Measurements from ENCODE around the gene PEX10.
"Not testable (repeated sequence)": the region's sequence is repeated elsewhere in the genome, so short reads cannot be mapped to it uniquely, and the experiment has no call there.

Gene PEX10

GRCh38 chr1:2412395-2412772 lies at the start of gene PEX10:
Gene PEX10 (minus strand): TSS chr1:2412564. CDS start chr1:2412502, 62 bp downstream.
- peak; percentile 88 for DNase-seq

- no peak for DNase-seq
Measured at GRCh38 chr1:2460996-2461751, 48.8 kb upstream of the PEX10 start.

DNA sequence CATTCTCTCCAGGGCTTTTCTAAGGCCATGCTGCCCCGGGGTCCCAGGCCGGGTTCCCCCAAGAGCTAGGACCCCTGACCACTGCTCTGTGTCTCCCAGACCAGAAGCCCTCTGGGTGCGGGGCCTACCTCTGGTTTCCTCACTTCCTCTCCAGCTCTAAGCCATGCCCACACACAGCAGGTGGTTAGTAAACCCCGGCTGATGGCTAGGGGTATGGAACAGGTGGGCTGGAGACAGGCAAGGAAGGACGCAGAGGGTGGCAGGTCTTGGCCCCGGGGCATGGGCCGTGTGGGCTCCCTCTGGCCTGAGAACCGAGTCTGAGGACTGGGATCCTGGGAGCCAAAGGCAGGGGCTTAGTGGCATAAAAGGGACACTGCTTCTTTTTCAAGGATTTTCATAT lies 47.8 kb upstream of the PEX10 start:
- DNase-seq: no peak

GRCh38 chr1:2459757-2460156 lies 47.4 kb upstream of the PEX10 start:
- no peak for DNase-seq

DNA sequence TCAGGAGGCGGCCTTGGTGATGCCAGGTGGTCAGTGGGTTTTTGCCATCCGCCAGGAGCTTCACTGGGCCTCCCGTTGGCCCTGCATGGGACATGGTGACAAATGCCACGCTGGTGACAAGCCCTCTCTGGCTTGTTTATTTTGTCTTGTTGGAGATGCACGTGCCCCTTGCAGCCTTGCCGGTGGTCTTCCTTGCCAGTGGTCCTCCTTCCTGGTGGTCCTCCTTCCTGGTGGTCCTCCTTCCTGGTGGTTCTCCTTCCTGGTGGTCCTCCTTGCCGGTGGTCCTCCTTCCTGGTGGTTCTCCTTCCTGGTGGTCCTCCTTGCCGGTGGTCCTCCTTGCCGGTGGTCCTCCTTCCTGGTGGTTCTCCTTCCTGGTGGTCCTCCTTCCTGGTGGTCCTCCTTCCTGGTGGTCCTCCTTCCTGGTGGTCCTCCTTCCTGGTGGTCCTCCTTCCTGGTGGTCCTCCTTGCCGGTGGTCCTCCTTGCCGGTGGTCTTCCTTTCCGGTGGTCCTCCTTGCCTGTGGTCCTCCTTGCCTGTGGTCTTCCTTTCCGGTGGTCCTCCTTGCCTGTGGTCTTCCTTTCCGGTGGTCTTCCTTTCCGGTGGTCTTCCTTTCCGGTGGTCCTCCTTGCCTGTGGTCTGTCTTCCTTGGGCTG lies 46.9 kb upstream of the PEX10 start:
- DNase-seq: not testable (repeated sequence)

- no peak for DNase-seq
Measured at GRCh38 chr1:2458687-2459086, 46.3 kb upstream of the PEX10 start.

- DNase-seq: no peak
Measured at GRCh38 chr1:2457444-2457843, 45.1 kb upstream of the PEX10 start.

GRCh38 chr1:2455757-2456156 lies 43.4 kb upstream of the PEX10 start:
- no peak for DNase-seq

DNA sequence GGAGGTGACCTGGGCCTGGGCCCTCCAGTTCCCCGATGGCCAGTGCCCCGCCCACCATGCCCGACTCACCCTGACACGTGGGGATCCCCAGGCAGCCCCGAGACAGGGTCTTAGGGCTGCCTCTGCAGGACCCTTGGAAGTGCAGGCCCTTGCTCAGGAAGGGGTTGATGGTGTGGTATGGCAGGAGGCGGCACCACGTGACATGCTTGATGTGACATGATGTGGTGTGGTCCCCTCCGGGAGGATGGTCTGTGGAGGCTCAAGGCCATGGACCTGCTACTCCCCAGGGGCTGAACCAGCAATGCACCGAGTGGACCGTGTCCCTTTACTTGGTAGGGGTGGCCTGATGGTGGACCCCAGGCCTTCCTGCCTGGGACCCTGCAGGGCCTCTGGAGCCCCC lies 41.9 kb upstream of the PEX10 start:
- DNase-seq: no peak

GRCh38 chr1:2452932-2453315 lies 40.6 kb upstream of the PEX10 start:
- no peak for DNase-seq

GRCh38 chr1:2452201-2452931 lies 40.0 kb upstream of the PEX10 start:
- DNase-seq: no peak

GRCh38 chr1:2451741-2452140 lies 39.4 kb upstream of the PEX10 start:
- no peak for DNase-seq

DNA sequence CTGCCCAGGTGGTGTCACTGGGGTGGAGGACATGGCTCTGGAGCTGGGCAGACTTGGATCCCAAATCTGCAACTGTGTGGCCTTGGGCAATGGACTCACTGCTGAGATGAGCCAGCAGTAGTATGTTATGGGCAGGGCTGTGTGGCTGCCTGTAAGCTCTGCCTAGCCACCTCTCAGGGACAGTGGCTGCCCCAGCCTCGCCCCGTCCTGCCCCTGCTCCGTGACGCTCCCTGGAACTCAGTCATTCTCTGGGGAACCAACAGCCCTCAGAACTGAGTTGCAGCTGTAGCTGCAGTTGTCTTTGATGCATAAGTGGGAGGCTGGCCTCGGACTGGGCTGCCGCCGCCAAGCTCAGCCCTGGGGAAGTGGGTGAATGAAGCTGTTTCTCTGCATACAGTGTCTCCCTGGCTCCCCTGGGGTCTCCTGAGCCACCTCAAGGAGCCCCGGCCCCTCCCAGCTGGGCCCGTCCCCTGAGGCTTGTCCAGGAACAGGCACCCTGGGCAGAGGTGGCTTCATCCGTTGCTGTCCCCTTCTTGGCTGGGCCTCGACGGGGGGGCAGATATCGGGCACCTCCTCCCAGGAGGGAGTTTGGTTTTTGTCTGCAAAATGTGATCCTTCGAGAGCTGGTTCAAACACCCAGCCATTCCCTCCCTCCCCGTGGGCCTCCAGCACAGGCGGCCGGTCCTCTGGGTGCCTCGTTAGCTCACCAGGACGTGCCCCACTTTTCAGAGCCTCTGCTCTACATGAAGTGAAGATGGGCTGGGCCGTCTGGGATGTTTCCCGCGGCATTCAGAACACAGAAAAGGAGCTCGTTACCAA lies 37.5 kb upstream of the PEX10 start:
- DNase-seq: no peak

GRCh38 chr1:2448098-2448445 lies 35.7 kb upstream of the PEX10 start:
- no peak for DNase-seq

- no peak for DNase-seq
Measured at GRCh38 chr1:2447276-2448097, 35.1 kb upstream of the PEX10 start.

DNA sequence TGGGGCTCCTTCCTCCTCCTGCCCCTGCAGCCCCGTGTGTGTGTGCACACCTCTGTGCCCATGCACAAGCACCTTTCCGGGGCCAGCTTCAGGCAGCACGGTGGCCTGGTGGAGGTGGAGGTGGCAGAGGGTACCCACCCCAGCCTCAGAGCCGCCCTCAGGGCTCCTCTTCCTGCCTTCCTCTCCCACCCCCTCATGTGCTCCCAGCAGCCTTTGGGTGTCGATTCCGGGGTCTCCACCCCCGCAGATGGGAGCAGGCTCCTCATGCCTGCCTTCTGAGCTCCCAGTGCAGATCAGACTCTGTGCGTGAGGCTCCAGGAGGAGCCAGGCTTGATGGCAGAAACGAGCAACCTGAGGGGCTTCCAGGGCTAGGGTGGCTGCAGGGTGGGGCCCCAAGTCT lies 34.5 kb upstream of the PEX10 start:
- no peak for DNase-seq

- DNase-seq: no peak
Measured at GRCh38 chr1:2446394-2446793, 34.0 kb upstream of the PEX10 start.

DNA sequence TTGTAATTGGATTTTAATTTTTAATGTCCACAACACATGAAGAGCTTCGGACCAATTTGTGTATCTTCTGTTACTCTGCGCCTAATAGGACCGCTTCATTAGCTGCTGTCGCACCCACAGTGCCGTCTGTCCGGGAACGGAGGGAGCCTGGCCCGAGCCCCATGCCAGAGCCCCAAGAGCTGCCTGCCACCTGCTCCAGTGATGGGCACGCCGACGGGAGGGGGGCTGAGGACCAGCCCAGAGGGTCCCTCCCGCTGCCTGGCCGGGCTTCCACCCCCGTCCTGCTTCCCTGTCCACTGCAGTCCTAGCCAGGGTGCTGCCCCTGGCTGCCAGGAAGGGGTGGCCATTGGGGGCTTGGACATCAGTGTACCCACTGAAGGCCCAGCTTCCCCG lies 33.5 kb upstream of the PEX10 start:
- no peak for DNase-seq

- no peak for DNase-seq
Measured at GRCh38 chr1:2445162-2445822, 32.9 kb upstream of the PEX10 start.

- DNase-seq: no peak
Measured at GRCh38 chr1:2444138-2444591, 31.8 kb upstream of the PEX10 start.

DNA sequence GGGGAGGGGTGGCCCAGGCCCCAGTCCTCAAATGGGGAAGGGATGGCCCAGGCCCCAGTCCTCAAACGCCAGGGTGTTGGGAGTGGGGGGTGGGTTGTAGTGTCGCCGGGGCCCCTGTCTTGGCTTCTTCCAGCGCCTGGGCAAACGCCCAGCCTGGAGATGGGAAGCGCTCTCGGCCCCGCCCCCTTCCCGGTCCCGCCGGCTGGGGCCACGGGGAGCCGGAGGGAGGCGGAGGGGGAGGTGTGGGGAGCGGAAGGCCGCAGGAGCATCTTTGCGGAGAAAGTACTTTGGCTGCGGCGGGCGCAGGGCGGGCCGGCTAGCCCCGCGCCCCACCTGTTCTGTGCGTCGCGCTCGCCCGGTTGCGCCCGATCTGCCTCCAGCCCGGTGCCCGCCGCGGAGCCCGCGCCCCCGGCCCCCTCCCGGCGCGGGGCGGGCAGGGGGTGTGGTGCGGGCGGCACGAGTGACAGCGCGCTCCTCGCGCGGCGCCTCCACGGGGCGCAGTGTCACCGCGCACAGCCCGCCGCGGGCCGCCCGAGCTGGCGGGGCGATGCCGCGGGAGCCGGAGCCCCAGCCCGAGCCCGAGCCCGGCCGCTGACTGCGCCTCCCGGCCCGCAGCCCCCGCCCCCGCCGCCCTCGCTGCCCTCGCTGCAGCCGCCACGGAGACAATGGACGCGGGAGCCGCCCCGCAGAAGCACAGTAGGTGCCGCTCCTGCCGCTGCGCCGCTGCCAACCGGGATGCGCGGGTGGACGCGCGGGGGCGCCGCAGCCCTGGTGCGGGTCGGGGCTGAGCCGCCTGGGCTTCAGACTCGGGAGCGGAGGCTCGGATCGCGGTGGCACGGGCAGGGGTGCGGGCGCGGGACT lies 31.1 kb upstream of the PEX10 start:
- no peak for DNase-seq

All from GOT3 (cell line).